Activated B cell treated with CpG ODN at 0.5 μM for 24 hours (primary cell): Measurements from ENCODE around the gene ZBED5. TPM values are rescaled to one million over a fixed set of nuclear protein-coding genes. Genes with fewer than 3 reads are reported as not detected.

ENCODE experiments used
- ATAC-seq: fragments of 200-7000 bp; cut with Tn5 transposase; one replicate; pipeline ENCODE4 v1.10.0; 2021; ENCODE audit warnings: low read depth, mild to moderate bottlenecking, moderate library complexity
- CTCF ChIA-PET: fragments of 350-600 bp; sonication (Branson Sonifier 250); formaldehyde crosslinking; loops from one replicate; lab custom pipeline; 2021; ENCODE audit warnings: antibody characterized with exemption; lab: Charles Lee
- POLR2A ChIA-PET: fragments of 350-600 bp; sonication (Branson Sonifier 250); formaldehyde crosslinking; loops from one replicate; lab custom pipeline; 2021; ENCODE audit warnings: antibody characterized with exemption; lab: Charles Lee
- DNase-seq: peaks from one replicate; pipeline ENCODE4 v3.0.0; 2022
- H3K27ac Mint-ChIP-seq: one replicate; pipeline ENCODE4 v1.8.0; 2020; ENCODE audit warnings: mixed read lengths
- H3K27me3 Mint-ChIP-seq: one replicate; pipeline ENCODE4 v1.8.0; 2021; ENCODE audit warnings: mixed read lengths
- H3K36me3 Mint-ChIP-seq: one replicate; pipeline ENCODE4 v1.8.0; 2021; ENCODE audit warnings: low read depth, mixed read lengths
- H3K4me1 Mint-ChIP-seq: one replicate; pipeline ENCODE4 v1.8.0; 2021; ENCODE audit warnings: mixed read lengths
- H3K4me3 Mint-ChIP-seq: one replicate; pipeline ENCODE4 v1.8.0; 2020; ENCODE audit warnings: mild to moderate bottlenecking, mixed read lengths
- H3K9me3 Mint-ChIP-seq: one replicate; pipeline ENCODE4 v1.8.0; 2020; ENCODE audit warnings: mixed read lengths
- CTCF ChIP-seq: fragments of 200-600 bp; IDR thresholded peaks from one replicate; pipeline ENCODE4 v1.8.0; 2022; ENCODE audit warnings: antibody characterized with exemption, mild to moderate bottlenecking
- intact Hi-C: fragments of 100-400 bp; cut with micrococcal nuclease; formaldehyde crosslinking; loops from one replicate; pipeline ENCODE4 v1.15.1; 2024
- total RNA-seq: library from RNA; stranded (reverse); gene quantifications from 2 replicates; pipeline ENCODE4 v1.2.3, GENCODE V29; 2022

ZBED5 gene
- 111 and 116 TPM in 2 replicates for total RNA-seq

DNA sequence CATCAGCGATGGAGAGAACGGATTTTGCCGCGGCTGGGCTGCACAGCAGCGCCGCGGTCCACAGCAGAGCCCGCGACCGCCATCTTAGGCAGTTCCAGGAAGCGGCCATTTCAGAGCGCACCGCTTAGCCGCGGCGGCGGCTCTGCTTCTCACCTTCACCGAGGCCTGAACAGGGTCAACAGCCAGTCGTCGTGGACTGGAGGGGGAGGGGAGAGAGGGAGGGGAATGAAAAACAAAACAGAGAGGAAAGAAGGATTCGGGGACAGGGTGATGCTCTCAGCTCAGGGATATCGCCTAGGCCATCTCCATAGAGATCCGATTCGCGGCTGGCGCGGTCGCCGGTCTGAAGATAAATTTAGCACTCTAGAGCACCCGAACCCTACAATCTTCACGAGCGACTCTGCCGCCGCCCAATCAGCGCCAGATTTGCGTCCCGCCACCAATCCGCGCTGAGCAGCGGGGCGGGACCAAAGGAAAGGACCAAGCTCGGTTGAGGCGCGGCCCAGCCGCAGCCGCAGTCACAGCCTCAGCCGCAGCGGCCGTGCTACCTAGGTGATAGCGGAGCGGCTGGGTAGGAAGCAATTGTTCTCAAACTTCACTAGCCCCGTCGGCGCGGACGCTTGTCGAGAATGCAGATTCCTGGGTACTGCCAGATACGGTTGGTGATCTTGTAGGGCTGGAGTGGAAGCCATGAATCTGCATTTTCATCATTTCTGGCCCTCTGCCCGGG, at the start of gene ZBED5:
Gene ZBED5, minus strand, starts transcription at position 345 of the 730 bp plus-strand sequence. CDS start 3,108 bp downstream, outside the sequence.
- peak; percentile 89 for ATAC-seq

DNA sequence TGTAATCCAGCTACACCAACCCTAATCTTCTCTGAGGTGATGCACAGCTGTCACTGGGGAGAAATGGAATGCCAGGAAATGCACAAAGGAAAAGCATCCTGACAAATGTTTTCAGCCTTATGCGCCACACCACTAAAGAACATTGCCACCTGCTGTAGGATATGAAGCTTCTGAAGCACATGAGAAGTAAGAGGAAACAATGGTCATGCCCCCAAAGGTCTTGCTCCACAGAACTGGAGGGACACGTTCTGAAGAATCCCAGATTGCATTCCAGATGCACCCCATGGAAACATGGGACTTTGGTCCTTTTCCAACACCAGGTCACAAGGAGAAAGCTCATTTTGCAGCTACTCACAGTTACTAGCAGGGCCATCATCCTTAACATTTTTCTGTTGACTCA, 48.7 kb upstream of the ZBED5 start:
- no peaks in the 10 kb centered on the region for H3K9me3 Mint-ChIP-seq
- ChIA-PET CTCF (interaction anchor here (3.1 kb wide), 1 partner anchor 114 kb away, joined by 14 read pairs; no protein-coding TSS in a partner anchor), POLR2A (interaction anchor here (1.0 kb wide), 1 partner anchor 98 kb away, joined by 3 read pairs; the partner anchor contains the start of gene EIF4G2)
- H3K27me3 Mint-ChIP-seq: peaks cover 4% of the 10 kb centered on the region
- intact Hi-C loops: no loop called here
- ATAC-seq (no peak), DNase-seq (no peak)
- no peak overlapping the region for H3K27ac Mint-ChIP-seq
- no peaks in the 10 kb centered on the region for H3K4me1 Mint-ChIP-seq
- no peaks in the 10 kb centered on the region for H3K36me3 Mint-ChIP-seq
- H3K4me3 Mint-ChIP-seq: no peak overlapping the region
- no peak for TF ChIP-seq CTCF

More for the DNA sequence above, at the start of gene ZBED5:
- peaks cover 48% of the 10 kb centered on the region for H3K4me1 Mint-ChIP-seq
- peak within 1 kb of the TSS; percentile 100 for H3K4me3 Mint-ChIP-seq
- intact Hi-C loops: loop anchor here (1.0 to 10.0 kb wide), 12 partner anchors 11 to 1393 kb away; partner anchors contain the start of genes CTR9, EIF4G2, SBF2 and ZNF143
- ChIA-PET POLR2A (interaction anchor here (0.5 to 12.3 kb wide), 38 partner anchors 9 to 1397 kb away, joined by 3 to 470 read pairs (median 4); partner anchors contain the start of genes ADM, CTR9, EIF4G2 and RNF141), CTCF (interaction anchor here (0.8 to 2.0 kb wide), 5 partner anchors 21 to 317 kb away, joined by 3 to 7 read pairs (median 6); partner anchors contain the start of genes EIF4G2 and RNF141)
- peak within 1 kb of the TSS; percentile 100 for H3K27ac Mint-ChIP-seq
- TF ChIP-seq CTCF: no peak
- peaks cover 52% of the 10 kb centered on the region for H3K36me3 Mint-ChIP-seq
- H3K27me3 Mint-ChIP-seq: no peaks in the 10 kb centered on the region
- peak; percentile 93 for DNase-seq
- H3K9me3 Mint-ChIP-seq: no peaks in the 10 kb centered on the region

DNA sequence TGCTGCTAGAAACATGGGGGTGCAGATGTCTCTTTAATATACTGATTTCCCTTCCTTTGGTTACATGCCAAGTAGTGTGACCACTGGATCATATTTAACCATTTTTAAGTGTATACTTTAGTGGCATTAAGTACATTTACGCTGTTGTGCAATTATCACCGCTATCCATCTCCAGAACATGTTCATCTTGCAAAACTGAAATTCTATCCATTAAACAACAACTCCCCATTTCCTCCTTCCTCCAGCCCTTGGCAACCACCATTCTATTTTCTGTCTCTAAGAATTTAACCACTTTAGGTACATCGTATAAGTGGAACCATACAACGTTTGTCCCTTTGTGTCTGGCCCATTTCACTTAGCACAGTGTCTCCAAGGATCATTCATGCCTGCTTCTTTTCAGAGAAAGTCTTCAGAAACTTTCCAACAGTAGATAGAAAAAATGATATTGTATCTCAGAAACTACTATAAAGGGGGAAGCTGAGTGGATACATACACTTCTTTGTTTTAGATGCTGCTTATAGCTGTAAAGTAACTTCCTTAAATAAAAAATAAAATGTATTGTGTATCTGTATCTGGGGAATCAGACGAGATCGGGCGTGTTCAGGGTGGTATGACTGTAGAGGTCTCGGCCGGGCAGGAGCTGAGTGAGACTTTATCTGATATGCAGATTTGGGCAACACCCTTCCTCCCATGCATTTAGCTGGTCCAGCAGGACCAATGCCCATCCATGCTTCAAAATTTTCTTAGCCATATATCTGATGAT, 44.6 kb upstream of the ZBED5 start:
- CTCF ChIA-PET: no interaction called here
- POLR2A ChIA-PET: no interaction called here
- Mint-ChIP-seq H3K9me3 (no peaks in the 10 kb centered on the region), H3K27ac (no peak overlapping the region), H3K4me3 (no peak overlapping the region), H3K4me1 (peaks cover 20% of the 10 kb centered on the region), H3K27me3 (peaks cover 4% of the 10 kb centered on the region), H3K36me3 (no peaks in the 10 kb centered on the region)
- TF ChIP-seq CTCF: no peak
- ATAC-seq (no peak), DNase-seq (no peak)
- intact Hi-C loops: no loop called here

DNA sequence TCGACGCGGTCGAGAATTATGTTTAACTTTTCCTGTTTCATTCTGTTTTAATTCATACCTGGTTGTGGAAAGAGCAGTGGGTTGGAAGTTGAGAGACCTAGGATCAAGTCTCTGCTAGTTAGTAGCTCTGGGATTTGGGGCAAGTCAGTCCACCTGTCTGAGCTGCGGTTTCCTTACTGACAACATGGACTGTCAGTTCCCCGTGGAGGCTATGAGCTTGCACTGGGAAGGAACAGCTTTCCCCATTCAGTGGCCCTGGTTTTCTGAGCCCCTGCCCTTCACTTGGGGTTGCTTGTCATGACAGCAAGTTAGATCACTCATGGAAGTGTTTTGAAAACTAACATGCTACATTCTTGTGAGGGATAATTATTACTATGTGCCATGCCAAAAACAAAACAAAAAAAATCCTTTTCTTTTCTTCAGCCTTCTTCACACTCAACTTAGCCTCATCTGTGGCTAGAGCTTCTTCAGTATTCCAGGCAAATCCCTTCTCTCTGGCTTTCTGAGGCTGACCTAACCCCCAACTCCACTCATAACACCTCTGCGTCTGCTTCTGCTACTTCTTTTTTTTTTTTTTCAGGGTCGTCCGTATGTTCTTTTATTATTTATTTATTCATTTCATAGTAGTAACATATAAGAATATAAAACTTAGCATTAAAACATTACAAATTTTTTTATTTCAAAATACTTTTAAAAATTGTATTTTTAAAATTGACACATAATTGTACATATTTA, 43.0 kb upstream of the ZBED5 start:
- Mint-ChIP-seq H3K36me3 (no peaks in the 10 kb centered on the region), H3K27ac (no peak overlapping the region), H3K9me3 (no peaks in the 10 kb centered on the region), H3K4me1 (peaks cover 20% of the 10 kb centered on the region), H3K27me3 (peaks cover 4% of the 10 kb centered on the region), H3K4me3 (no peak overlapping the region)
- ATAC-seq (no peak), DNase-seq (no peak)
- TF ChIP-seq CTCF: no peak
- ChIA-PET POLR2A (interaction anchor here (2.0 to 2.7 kb wide), 2 partner anchors 43 to 92 kb away, joined by 9 to 21 read pairs; partner anchors contain the start of genes EIF4G2 and ZBED5), CTCF (interaction anchor here (1.3 to 1.4 kb wide), 2 partner anchors 108 to 127 kb away, joined by 3 read pairs; no protein-coding TSS in a partner anchor)
- intact Hi-C loops: no loop called here
